Spinal cord (tissue), 10 donors: ENCODE data around the gene ST14. TPM values are rescaled to one million over a fixed set of nuclear protein-coding genes. Genes with fewer than 3 reads are reported as not detected.
A peak's percentile ranks its signal among the peaks of the same experiment; 100 is the strongest.

ENCODE experiments used
- DNase-seq, 6 donors: peaks; one replicate each; pipeline versions ENCODE4 v3.0.0 to v3.0.0-alpha.2; 2013 to 2015; ENCODE audit warnings: low spot score in 6 of 6, low read depth in 4 of 6
- H3K27ac ChIP-seq: one replicate; pipeline ENCODE4 v1.5.1; 2013; ENCODE audit warnings: low read depth, low read length, control low read depth
- H3K27me3 ChIP-seq: one replicate; pipeline ENCODE4 v1.6.1; 2013; ENCODE audit warnings: low read length; ENCODE audit not compliant: control insufficient read depth, insufficient read depth
- H3K36me3 ChIP-seq: one replicate; pipeline ENCODE4 v1.6.1; 2013; ENCODE audit warnings: low read length; ENCODE audit not compliant: control insufficient read depth, insufficient read depth
- H3K4me1 ChIP-seq: one replicate; pipeline ENCODE4 v1.6.1; 2013; ENCODE audit warnings: low read length; ENCODE audit not compliant: control insufficient read depth, insufficient read depth
- H3K4me3 ChIP-seq: one replicate; pipeline ENCODE4 v1.5.1; 2013; ENCODE audit warnings: low read depth, low read length, control low read depth
- H3K9me3 ChIP-seq: one replicate; pipeline ENCODE4 v1.6.1; 2013; ENCODE audit warnings: low read length; ENCODE audit not compliant: control insufficient read depth, insufficient read depth
- WGBS: methylation state at CpG from one replicate; pipeline ENCODE4 v1.1.5; 2013; ENCODE audit warnings: missing lambda C conversion rate; ENCODE audit not compliant: insufficient coverage; 5-methylcytosine and 5-hydroxymethylcytosine counted together
- polyA plus RNA-seq, 2 donors: library from polyadenylated mRNA; unstranded; fragments of 120-200 nt; gene quantifications; one replicate each; pipeline ENCODE4 v1.2.1, GENCODE V29; 2013; ENCODE audit not compliant: insufficient read length in 2 of 2
- total RNA-seq, 2 donors: library from RNA; depleted of rRNA in 1 of 2; stranded (reverse); fragments of 120-200 nt in 1 of 2; fragments of >200 nt in 1 of 2; gene quantifications; one replicate each; pipeline versions ENCODE4 v1.2.3 to v1.2.4, GENCODE V29; 2013 to 2014
- donor health status: healthy.

Gene ST14
- total and polyA plus RNA-seq, 4 donors, result 0.89 to 2.8 (median 1.3) TPM

DNA sequence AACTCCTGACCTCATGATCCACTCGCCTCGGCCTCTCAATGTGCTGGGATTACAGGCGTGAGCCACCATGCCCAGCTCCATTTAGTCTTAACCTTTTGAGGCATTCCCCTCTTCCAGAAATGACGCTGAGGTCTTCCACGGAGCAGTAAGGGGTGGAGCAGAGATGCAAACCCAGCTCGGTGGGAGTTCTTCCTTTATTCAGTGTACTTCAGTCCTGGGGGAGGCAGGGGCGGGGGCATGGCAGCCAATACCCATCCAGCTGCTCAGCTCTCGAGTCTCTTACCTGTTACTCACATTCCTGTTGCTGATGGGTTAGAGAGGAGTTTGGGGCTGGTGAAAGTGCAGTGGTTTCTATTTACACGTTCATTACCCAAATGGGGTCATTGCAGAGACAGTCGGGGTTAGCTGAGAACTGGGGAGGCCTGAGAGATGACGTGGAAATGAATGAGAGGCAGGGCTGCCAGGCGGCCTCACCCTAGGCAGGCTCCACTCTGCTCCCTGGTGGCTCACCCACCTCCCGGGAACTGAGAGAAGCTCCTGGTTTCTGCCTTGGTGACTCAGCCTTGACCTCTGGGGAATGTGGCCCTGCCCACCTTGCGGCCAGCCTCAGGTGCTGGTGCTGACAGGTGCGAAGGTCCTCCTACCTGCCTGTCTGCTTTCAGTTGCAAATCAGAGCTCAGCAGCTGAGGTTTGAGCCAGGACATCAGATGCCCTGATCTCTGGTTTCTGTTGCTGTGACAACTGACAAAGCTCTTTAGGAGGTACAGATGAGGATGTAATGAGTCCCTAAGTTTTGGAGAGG is 13.4 kb upstream of the ST14 start:
- WGBS, result 63% methylated on average over 12 of the region's 15 CpGs
- Histone ChIP-seq H3K27me3 (no peaks in the 10 kb centered on the region), H3K4me3 (no peak overlapping the region), H3K27ac (peak overlapping the region; percentile 19), H3K4me1 (peaks cover 17% of the 10 kb centered on the region), H3K36me3 (peaks cover 51% of the 10 kb centered on the region), H3K9me3 (no peaks in the 10 kb centered on the region)
- no peak for DNase-seq

DNA sequence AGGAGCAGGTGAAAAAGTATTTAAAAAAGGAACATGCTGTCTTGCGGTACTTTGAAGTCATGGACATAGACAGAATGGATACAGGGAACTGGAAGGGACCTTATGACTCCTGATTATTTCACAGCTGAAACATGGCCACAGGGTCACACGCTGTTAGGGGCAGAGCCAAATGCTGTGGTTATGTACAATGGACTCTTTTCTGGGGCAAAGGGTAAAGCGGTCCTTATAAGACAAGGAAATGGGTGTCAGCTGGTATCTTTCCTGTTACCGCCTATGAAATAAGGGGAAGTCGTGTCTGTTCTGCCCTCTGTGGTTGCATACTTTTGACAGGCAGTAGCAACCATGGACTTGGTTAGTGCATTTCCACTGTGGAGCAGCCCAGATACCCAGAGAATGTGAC is 12.8 kb upstream of the ST14 start:
- no peak overlapping the region for H3K27ac ChIP-seq
- peaks cover 17% of the 10 kb centered on the region for H3K4me1 ChIP-seq
- no peaks in the 10 kb centered on the region for H3K9me3 ChIP-seq
- no peak overlapping the region for H3K4me3 ChIP-seq
- DNase-seq, result peak in 1 of 6 donors; percentile 40
- 74% methylated on average over 5 of the region's 5 CpGs for WGBS
- peaks cover 48% of the 10 kb centered on the region for H3K36me3 ChIP-seq
- no peaks in the 10 kb centered on the region for H3K27me3 ChIP-seq

DNA sequence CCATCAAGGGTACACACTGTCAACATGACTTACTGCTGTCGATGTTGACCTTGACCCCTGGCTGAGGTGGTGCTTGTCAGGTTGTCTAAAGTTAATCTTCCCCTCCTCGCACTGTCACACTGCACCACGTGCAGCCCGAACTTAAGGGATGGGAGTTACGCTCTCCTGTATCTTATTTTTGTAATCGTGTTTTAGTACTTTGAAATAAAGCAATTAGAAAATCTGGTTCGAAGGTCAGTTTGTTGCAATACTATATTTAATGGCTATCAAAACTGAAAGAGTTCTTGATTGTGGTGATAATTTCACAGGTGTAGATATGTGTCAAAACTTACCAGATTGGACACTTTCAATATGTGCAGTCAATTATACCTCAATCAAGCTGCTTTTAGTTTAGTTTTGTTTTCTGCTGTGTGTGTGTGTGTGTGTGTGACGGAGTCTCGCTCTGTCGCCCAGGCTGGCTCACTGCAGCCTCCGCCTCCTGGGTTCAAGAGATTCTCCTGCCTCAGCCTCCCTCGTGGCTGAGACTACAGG is 10.7 kb upstream of the ST14 start:
- H3K27ac ChIP-seq, result no peak overlapping the region
- DNase-seq, result no peak
- no peaks in the 10 kb centered on the region for H3K9me3 ChIP-seq
- H3K36me3 ChIP-seq, result peaks cover 32% of the 10 kb centered on the region
- H3K4me3 ChIP-seq, result no peak overlapping the region
- H3K27me3 ChIP-seq, result no peaks in the 10 kb centered on the region
- WGBS, result 100% methylated on average over 2 of the region's 12 CpGs
- peaks cover 17% of the 10 kb centered on the region for H3K4me1 ChIP-seq

DNA sequence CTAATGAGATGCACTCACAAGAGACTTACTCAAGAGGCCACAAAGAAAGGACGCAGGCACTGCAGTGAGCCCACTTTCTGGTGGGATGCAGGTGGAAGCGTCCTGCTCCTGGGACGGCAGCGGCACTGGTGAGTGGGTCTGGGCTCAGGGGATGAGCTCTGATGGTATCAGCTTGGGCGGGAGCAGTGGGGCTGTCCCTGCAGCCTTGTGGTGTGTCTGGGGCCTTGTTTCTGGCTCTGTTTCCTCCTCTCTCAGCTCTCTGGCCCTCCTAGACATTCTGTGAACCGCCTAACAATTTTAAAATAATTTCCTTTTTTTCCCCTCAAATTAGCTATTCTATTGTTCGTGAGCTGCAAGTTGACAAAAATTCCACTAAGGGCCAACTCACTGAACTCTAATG is 8.8 kb upstream of the ST14 start:
- Histone ChIP-seq H3K27me3 (no peaks in the 10 kb centered on the region), H3K4me3 (no peak overlapping the region), H3K27ac (no peak overlapping the region), H3K9me3 (no peaks in the 10 kb centered on the region), H3K36me3 (peaks cover 24% of the 10 kb centered on the region), H3K4me1 (peaks cover 4% of the 10 kb centered on the region)
- WGBS, result 97% methylated on average over 4 of the region's 7 CpGs
- no peak for DNase-seq

DNA sequence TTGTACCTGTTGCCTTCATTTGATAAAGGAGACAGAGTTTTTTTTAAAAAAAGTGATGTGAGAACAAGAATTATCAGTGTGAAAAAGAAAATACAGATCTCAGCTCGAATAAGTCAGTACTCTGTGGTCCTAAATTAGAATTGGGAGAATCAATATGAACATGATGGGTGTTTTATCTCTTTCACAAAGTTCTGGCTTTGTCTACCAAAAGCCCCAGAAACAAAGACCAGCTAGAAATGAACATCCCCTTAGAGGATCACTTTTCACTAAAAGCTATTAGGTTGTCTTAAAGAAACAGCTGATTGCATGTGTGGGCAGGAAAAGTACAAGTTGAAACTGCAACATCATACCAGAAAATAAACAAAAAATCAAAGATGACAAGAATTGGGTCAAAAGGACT is 8.4 kb upstream of the ST14 start:
- H3K4me3 ChIP-seq, result no peak overlapping the region
- H3K4me1 ChIP-seq, result peaks cover 4% of the 10 kb centered on the region
- no peaks in the 10 kb centered on the region for H3K9me3 ChIP-seq
- no CpG with 5 or more reads among the region's 1 CpG for WGBS
- no peak overlapping the region for H3K27ac ChIP-seq
- DNase-seq, result no peak
- H3K36me3 ChIP-seq, result peaks cover 20% of the 10 kb centered on the region
- no peaks in the 10 kb centered on the region for H3K27me3 ChIP-seq

DNA sequence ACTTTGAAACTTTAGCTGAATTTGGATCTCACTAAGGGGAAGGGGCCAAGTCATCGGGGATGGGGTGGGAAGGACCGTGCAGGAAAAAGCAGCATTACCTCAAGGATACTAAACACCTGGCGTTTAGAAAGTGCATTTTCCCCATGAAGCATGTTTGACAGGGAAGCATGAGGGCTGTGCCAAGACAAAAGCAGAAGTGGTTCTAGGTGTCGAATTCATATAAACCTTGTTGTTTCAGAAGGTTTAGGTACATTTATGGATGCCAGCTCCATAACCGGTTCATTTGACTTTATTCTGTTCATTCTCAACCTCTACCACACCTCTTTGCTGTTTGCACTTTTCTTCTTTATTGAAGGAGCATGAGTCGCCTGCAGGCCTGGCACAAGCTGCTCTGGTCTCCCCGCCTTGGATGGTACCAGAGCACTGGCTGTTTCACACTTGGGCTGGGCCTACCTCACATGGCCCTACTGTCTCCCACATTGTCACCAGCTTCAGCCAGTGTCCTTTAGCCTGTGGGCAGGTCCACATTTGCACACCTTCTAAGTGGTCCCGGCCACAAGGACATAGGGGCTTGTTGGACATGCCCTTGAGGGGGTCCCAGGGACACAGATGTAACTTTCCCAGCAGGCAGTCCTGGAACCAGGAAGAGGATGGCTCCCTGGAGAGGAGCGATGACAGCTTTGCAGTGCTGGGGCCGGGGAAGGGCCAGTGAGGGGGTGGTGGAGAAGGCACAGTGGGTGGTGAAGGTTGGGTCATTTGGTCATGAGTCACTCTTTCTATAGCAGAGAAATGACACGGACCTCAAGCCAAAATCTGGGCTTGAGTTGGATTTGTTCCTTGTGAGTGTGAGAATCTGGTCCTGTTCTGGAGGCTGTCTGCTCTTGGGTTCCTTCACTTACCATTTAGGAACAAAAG is 3.2 kb upstream of the ST14 start:
- Histone ChIP-seq H3K9me3 (no peaks in the 10 kb centered on the region), H3K27me3 (peaks cover 29% of the 10 kb centered on the region), H3K36me3 (no peaks in the 10 kb centered on the region), H3K27ac (no peak overlapping the region), H3K4me3 (no peak overlapping the region), H3K4me1 (peaks cover 16% of the 10 kb centered on the region)
- DNase-seq, result no peak
- WGBS, result 90% methylated on average over 9 of the region's 11 CpGs

DNA sequence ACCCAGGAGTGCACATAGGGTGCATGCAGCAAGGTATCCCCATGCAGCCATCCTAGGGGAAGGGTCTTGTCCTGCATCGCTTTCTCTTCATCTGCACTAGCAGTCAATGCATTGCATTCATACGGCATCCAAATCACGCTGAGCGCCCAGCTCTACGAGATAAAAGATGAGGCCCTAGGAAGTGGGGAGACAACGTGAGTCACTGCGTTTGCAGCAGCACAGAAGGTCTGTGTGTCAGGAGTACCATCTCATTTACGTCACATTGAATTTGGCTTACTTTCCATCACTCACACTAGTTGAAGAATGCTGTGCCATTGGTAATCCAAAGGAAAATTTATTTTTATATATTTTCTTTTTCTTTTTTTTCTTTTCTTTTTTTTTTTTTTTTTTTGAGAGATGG is 2.5 kb upstream of the ST14 start:
- 82% methylated on average over 4 of the region's 8 CpGs for WGBS
- Histone ChIP-seq H3K9me3 (no peaks in the 10 kb centered on the region), H3K36me3 (no peaks in the 10 kb centered on the region), H3K4me1 (peaks cover 16% of the 10 kb centered on the region), H3K27me3 (peaks cover 36% of the 10 kb centered on the region), H3K27ac (no peak overlapping the region), H3K4me3 (no peak overlapping the region)
- no peak for DNase-seq

DNA sequence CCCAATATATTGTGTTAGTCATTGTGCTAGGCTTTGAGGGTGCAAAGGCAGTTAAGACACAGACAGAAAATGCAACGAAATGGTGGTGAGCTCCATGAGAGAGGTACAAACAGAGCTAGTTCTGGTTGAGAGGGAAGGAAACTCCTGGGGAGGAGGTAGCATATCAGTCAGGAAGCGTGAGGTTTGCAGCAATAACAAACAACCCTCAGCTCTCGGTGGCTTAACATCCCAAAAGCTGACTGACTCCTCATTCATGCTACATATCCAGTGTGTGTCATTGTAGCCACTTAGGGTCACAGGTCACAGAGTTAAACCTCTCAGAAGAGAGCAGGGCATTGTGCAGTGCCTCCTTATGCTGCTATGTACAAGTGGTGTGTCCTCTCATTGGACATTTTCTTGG is 1.7 kb upstream of the ST14 start:
- no peak for DNase-seq
- Histone ChIP-seq H3K27ac (no peak overlapping the region), H3K4me3 (no peak overlapping the region), H3K27me3 (peaks cover 43% of the 10 kb centered on the region), H3K4me1 (peaks cover 16% of the 10 kb centered on the region), H3K9me3 (no peaks in the 10 kb centered on the region), H3K36me3 (no peaks in the 10 kb centered on the region)
- no CpG with 5 or more reads among the region's 3 CpGs for WGBS

DNA sequence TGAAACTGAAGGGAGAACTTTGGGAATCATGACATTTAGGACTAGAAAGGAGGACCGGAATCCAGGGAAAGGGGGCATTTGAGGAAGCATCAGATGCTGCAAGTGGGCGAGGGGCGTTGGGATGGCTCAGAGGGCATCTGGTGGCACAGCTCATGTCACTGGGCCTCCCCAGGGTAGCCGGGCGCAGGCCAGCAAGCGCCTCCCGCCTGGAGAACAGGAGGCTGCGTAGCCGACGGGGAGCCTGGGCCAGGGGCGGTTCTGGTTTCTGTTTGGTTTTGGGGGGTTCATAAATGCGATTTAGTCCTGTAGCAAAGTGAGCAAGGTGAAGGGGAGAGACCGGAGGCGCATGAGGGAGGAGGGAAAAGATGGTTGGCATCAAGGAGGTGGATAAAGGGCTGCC is 443 bp upstream of the ST14 start:
- Histone ChIP-seq H3K4me1 (peaks cover 16% of the 10 kb centered on the region), H3K27ac (no peak overlapping the region), H3K27me3 (peaks cover 43% of the 10 kb centered on the region), H3K9me3 (no peaks in the 10 kb centered on the region), H3K36me3 (no peaks in the 10 kb centered on the region), H3K4me3 (no peak overlapping the region)
- WGBS, result 73% methylated on average over 14 of the region's 14 CpGs
- no peak for DNase-seq
